Thyroid gland (tissue), 4 donors: ENCODE measurements around the gene OXLD1.

Source experiments
- CTCF ChIP-seq, 6 experiments: fragments of 200-600 bp in 3 of 6; fragments of 450-650 bp in 3 of 6; sonication (generic) in 3 of 6; IDR thresholded peaks; one replicate each; pipeline ENCODE4 v1.5.1; 2016 to 2019; ENCODE audit warnings: antibody characterized with exemption in 6 of 6, mild to moderate bottlenecking in 2 of 6, inconsistent platforms in 1 of 6, moderate library complexity in 1 of 6
- POLR2A ChIP-seq, 2 donors: fragments of 450-650 bp; IDR thresholded peaks; one replicate each; pipeline ENCODE4 v1.6.1; 2017; ENCODE audit warnings: antibody characterized with exemption in 2 of 2, mild to moderate bottlenecking in 2 of 2, moderate library complexity in 1 of 2

GRCh38 chr17:81659038-81659437 is 7.4 kb downstream of the OXLD1 start:
- no peak for TF ChIP-seq CTCF (IDR thresholded peaks at IDR 0.05)
- TF ChIP-seq POLR2A (IDR thresholded peaks at IDR 0.05): no peak
